HEK293 (cell line): ENCODE measurements around the gene ACACB.

Experiments used
- CTCF ChIP-seq: fragments of 450-650 bp; formaldehyde crosslinking; IDR thresholded peaks from 2 replicates; pipeline ENCODE4 v1.5.1; 2016; ENCODE audit warnings: missing biosample characterization, missing genetic modification characterization
- SP2 ChIP-seq: fragments of 450-650 bp; formaldehyde crosslinking; IDR thresholded peaks from 2 replicates; pipeline ENCODE4 v1.5.1; 2016; ENCODE audit warnings: missing biosample characterization, missing genetic modification characterization
- ZNF449 ChIP-seq: fragments of 450-650 bp; formaldehyde crosslinking; IDR thresholded peaks from 2 replicates; pipeline ENCODE4 v1.5.1; 2017; ENCODE audit warnings: missing biosample characterization, mild to moderate bottlenecking, missing genetic modification characterization, moderate library complexity
- ZSCAN30 ChIP-seq: fragments of 450-650 bp; IDR thresholded peaks from 2 replicates; pipeline ENCODE4 v1.5.1; 2018; ENCODE audit warnings: missing biosample characterization, mild to moderate bottlenecking, missing genetic modification characterization, moderate library complexity

- TF ChIP-seq ZSCAN30 (tag by site-specific recombination) (no peak), SP2 (tag by site-specific recombination) (no peak), CTCF (tag by site-specific recombination) (no peak), ZNF449 (tag by site-specific recombination) (no peak)
Measured at GRCh38 chr12:109201496-109201885, 85.1 kb downstream of the ACACB start.
